PC-9 (cell line): ENCODE data around the gene ZNF174. TPM values are rescaled to one million over a fixed set of nuclear protein-coding genes. Genes with fewer than 3 reads are reported as not detected.

Experiments
- BruUV-seq: library from RNA; stranded (reverse); fragments of 400-500 nt; replicated peaks from 2 replicates; lab custom pipeline; 2021; lab: Mats Ljungman, UMichigan
- CTCF ChIA-PET: fragments of 300-600 bp; sonication (Branson Sonifier 250); formaldehyde crosslinking; loops from one replicate; lab custom pipeline; 2022; ENCODE audit warnings: antibody characterized with exemption; lab: Charles Lee
- POLR2A ChIA-PET: fragments of 300-600 bp; sonication (Branson Sonifier 250); formaldehyde crosslinking; loops from one replicate; lab custom pipeline; 2022; ENCODE audit warnings: antibody characterized with exemption; ENCODE audit not compliant: unreplicated experiment; lab: Charles Lee
- DNase-seq, 2 experiments: peaks; one replicate each; pipeline versions ENCODE4 v3.0.0 to v3.0.0-alpha.2; 2015 to 2022; ENCODE audit warnings: mixed read lengths in 1 of 2
- H2AFZ ChIP-seq: fragments of 200-600 bp; sonication (generic); 2 replicates; pipeline ENCODE4 v1.8.1; 2017; ENCODE audit warnings: antibody characterized with exemption
- H3F3A ChIP-seq: fragments of 200-600 bp; sonication (generic); 2 replicates; pipeline ENCODE4 v1.8.1; 2017; ENCODE audit warnings: antibody characterized with exemption, mild to moderate bottlenecking, low read depth; ENCODE audit not compliant: insufficient read depth
- H3K27ac ChIP-seq: fragments of 200-600 bp; sonication (generic); 2 replicates; pipeline ENCODE4 v1.6.1; 2016; ENCODE audit warnings: mixed run types
- H3K27me3 ChIP-seq: fragments of 200-600 bp; sonication (generic); 2 replicates; pipeline ENCODE4 v1.6.1; 2016; ENCODE audit warnings: low read depth, mixed run types; ENCODE audit not compliant: insufficient read depth
- H3K36me3 ChIP-seq: fragments of 200-600 bp; sonication (generic); 2 replicates; pipeline ENCODE4 v1.6.1; 2016; ENCODE audit warnings: low read depth, mixed run types
- H3K4me1 ChIP-seq: fragments of 200-600 bp; sonication (generic); replicated peaks from 2 replicates; pipeline ENCODE4 v1.6.1; 2016; ENCODE audit warnings: mixed run types; ENCODE audit not compliant: insufficient read depth
- H3K4me2 ChIP-seq: fragments of 200-600 bp; sonication (generic); 2 replicates; pipeline ENCODE4 v1.6.1; 2017; ENCODE audit warnings: mixed run types
- H3K4me3 ChIP-seq: fragments of 200-600 bp; sonication (generic); 2 replicates; pipeline ENCODE4 v1.6.1; 2016; ENCODE audit warnings: mixed run types
- H3K79me2 ChIP-seq: fragments of 200-600 bp; sonication (generic); 2 replicates; pipeline ENCODE4 v1.6.1; 2017; ENCODE audit warnings: low read depth, mixed run types
- H3K9me2 ChIP-seq: fragments of 200-600 bp; sonication (generic); 2 replicates; pipeline ENCODE4 v1.8.1; 2017; ENCODE audit warnings: mild to moderate bottlenecking; ENCODE audit not compliant: insufficient read depth
- H3K9me3 ChIP-seq: fragments of 200-600 bp; sonication (generic); 2 replicates; pipeline ENCODE4 v1.8.1; 2016; ENCODE audit warnings: low read depth; ENCODE audit not compliant: insufficient read depth
- H4K20me1 ChIP-seq: fragments of 200-600 bp; sonication (generic); 2 replicates; pipeline ENCODE4 v1.8.1; 2017; ENCODE audit not compliant: insufficient read depth
- CTCF ChIP-seq: fragments of 200-600 bp; sonication (generic); conservative IDR thresholded peaks from 2 replicates; pipeline ENCODE4 v1.6.1; 2017; ENCODE audit warnings: mixed run types, antibody characterized with exemption, mild to moderate bottlenecking, moderate library complexity
- EZH2 ChIP-seq: fragments of 200-600 bp; sonication (generic); IDR thresholded peaks from 2 replicates; pipeline ENCODE4 v1.8.0; 2017; ENCODE audit warnings: antibody characterized with exemption, low read depth
- intact Hi-C: fragments of 100-400 bp; cut with micrococcal nuclease; formaldehyde crosslinking; loops from one replicate; pipeline ENCODE4 v1.10.0; 2022; ENCODE audit not compliant: unreplicated experiment
- total RNA-seq: library from RNA; stranded (reverse); gene quantifications from 2 replicates; pipeline ENCODE4 v1.2.3, GENCODE V29; 2021

Gene ZNF174
- total RNA-seq, 1 experiment from 2014 or later = 13.2 TPM

- CTCF ChIA-PET = no interaction called here
- Histone ChIP-seq H3F3A (no peaks in the 10 kb centered on the region), H3K9me2 (no peaks in the 10 kb centered on the region), H3K79me2 (no peaks in the 10 kb centered on the region), H2AFZ (no peak overlapping the region), H4K20me1 (no peaks in the 10 kb centered on the region), H3K27me3 (peaks cover 18% of the 10 kb centered on the region; the same call in 1 of the 2 replicates), H3K9me3 (peaks cover 34% of the 10 kb centered on the region), H3K4me2 (no peak overlapping the region), H3K27ac (no peak overlapping the region), H3K4me3 (no peak overlapping the region), H3K4me1 (no peaks in the 10 kb centered on the region), H3K36me3 (peaks cover 5% of the 10 kb centered on the region)
- no TSS peak for BruUV-seq
- POLR2A ChIA-PET = no interaction called here
- intact Hi-C loops = no loop called here
- DNase-seq = no peak
- TF ChIP-seq EZH2 (no peak), CTCF (no peak)
Measured at GRCh38 chr16:3377917-3378316, 23.1 kb upstream of the ZNF174 start.

GRCh38 chr16:3383045-3383448 lies 18.0 kb upstream of the ZNF174 start:
- DNase-seq = no peak
- ChIA-PET CTCF (interaction anchor here (0.6 kb wide), 1 partner anchor 40 kb away, joined by 3 read pairs; no protein-coding TSS in a partner anchor), POLR2A (no interaction called here)
- H3K4me2 ChIP-seq = no peak overlapping the region
- H3F3A ChIP-seq = peaks cover 4% of the 10 kb centered on the region
- H3K27ac ChIP-seq = no peak overlapping the region
- no peak overlapping the region for H3K4me3 ChIP-seq
- no peaks in the 10 kb centered on the region for H3K4me1 ChIP-seq
- peaks cover 47% of the 10 kb centered on the region for H3K9me3 ChIP-seq
- TF ChIP-seq EZH2 = no peak
- TF ChIP-seq CTCF = no peak
- no peaks in the 10 kb centered on the region for H3K27me3 ChIP-seq
- intact Hi-C loops = no loop called here
- no peaks in the 10 kb centered on the region for H4K20me1 ChIP-seq
- H3K36me3 ChIP-seq = peaks cover 28% of the 10 kb centered on the region
- H3K79me2 ChIP-seq = no peaks in the 10 kb centered on the region
- no TSS peak for BruUV-seq
- no peaks in the 10 kb centered on the region for H3K9me2 ChIP-seq
- H2AFZ ChIP-seq = no peak overlapping the region

GRCh38 chr16:3388325-3388724 lies 12.7 kb upstream of the ZNF174 start:
- CTCF ChIA-PET = no interaction called here
- Histone ChIP-seq H3K9me3 (peaks cover 27% of the 10 kb centered on the region), H3K36me3 (peaks cover 44% of the 10 kb centered on the region), H3K9me2 (no peaks in the 10 kb centered on the region), H3K4me2 (no peak overlapping the region), H4K20me1 (no peaks in the 10 kb centered on the region), H3K4me3 (no peak overlapping the region), H3K79me2 (no peaks in the 10 kb centered on the region), H3K27ac (no peak overlapping the region), H2AFZ (no peak overlapping the region), H3F3A (peaks cover 4% of the 10 kb centered on the region), H3K27me3 (no peaks in the 10 kb centered on the region), H3K4me1 (no peaks in the 10 kb centered on the region)
- POLR2A ChIA-PET = no interaction called here
- no TSS peak for BruUV-seq
- intact Hi-C loops = no loop called here
- TF ChIP-seq CTCF (no peak), EZH2 (no peak)
- no peak for DNase-seq
